ENCODE results near the gene NCS1.

DNA sequence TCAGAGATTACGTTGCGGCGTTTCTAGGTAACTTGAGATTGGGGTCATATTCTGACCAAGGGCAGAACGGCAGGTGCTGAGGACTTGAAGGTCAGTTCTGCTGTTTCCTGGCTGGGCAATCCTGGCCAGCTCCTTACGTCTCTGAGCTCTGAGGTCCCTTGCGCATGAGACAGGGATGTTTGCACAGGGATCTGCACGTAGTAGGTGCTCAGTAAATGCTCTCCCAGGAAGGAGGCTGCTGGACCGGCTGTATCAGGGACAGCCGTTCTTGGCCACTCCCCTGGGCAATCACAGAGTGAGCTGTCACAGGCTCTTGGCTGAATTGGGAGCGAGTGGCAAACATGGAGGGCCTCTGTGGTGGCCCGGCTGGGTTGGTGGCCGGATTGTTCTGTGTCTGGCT, 8.3 kb downstream of the NCS1 start:
- TF ChIP-seq, protein P1, sequence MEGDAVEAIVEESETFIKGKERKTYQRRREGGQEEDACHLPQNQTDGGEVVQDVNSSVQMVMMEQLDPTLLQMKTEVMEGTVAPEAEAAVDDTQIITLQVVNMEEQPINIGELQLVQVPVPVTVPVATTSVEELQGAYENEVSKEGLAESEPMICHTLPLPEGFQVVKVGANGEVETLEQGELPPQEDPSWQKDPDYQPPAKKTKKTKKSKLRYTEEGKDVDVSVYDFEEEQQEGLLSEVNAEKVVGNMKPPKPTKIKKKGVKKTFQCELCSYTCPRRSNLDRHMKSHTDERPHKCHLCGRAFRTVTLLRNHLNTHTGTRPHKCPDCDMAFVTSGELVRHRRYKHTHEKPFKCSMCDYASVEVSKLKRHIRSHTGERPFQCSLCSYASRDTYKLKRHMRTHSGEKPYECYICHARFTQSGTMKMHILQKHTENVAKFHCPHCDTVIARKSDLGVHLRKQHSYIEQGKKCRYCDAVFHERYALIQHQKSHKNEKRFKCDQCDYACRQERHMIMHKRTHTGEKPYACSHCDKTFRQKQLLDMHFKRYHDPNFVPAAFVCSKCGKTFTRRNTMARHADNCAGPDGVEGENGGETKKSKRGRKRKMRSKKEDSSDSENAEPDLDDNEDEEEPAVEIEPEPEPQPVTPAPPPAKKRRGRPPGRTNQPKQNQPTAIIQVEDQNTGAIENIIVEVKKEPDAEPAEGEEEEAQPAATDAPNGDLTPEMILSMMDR (conservative IDR thresholded peaks at IDR 0.05; ENCODE audit: low read depth, low read length): no peak
- no peak for TF ChIP-seq EZH2 (IDR thresholded peaks at IDR 0.05; ENCODE audit: borderline replicate concordance, low read depth, low read length, poor library complexity, severe bottlenecking)
